Testis (tissue), 2 donors: Measurements from ENCODE around the gene UPK1A.

Source experiments
- CTCF ChIP-seq, 3 experiments: fragments of 450-650 bp in 2 of 3; fragments of 200-600 bp in 1 of 3; sonication (generic) in 1 of 3; IDR thresholded peaks; one replicate each; pipeline ENCODE4 v1.5.1; 2016 to 2019; ENCODE audit warnings: antibody characterized with exemption in 3 of 3, mild to moderate bottlenecking in 2 of 3, moderate library complexity in 1 of 3
- POLR2A ChIP-seq: fragments of 450-650 bp; IDR thresholded peaks from one replicate; pipeline ENCODE4 v1.6.1; 2017; ENCODE audit warnings: antibody characterized with exemption, mild to moderate bottlenecking, moderate library complexity

- no peak for TF ChIP-seq CTCF (IDR thresholded peaks at IDR 0.05)
- TF ChIP-seq POLR2A = no peak
These were observed 5.5 kb downstream of the UPK1A start for GRCh38 chr19:35671818-35672217.
